ENCODE measurements around the gene UPK3A. TPM values are rescaled to one million over a fixed set of nuclear protein-coding genes. Genes with fewer than 3 reads are reported as not detected.

UPK3A gene
- total and polyA plus RNA-seq, 2 experiments from 2014 or later = 0.47 TPM; not detected in 1

GRCh38 chr22:45334528-45334927, 49.8 kb downstream of the UPK3A start:
- peaks cover 3% of the 10 kb centered on the region; the same call in 1 of the 2 replicates for H4K20me1 ChIP-seq (replicated peaks; ENCODE audit: insufficient read depth)
- H3K4me1 ChIP-seq (ENCODE audit: insufficient read depth) = no peaks in the 10 kb centered on the region
- H3K27ac ChIP-seq (ENCODE audit: low read depth) = 0 out of 2 replicates have a peak overlapping the region, but pooled peaks have one; percentile 26
- H3K4me3 ChIP-seq = no peak overlapping the region
- no peak overlapping the region for H2AFZ ChIP-seq
- H3K79me2 ChIP-seq (replicated peaks; ENCODE audit: insufficient read depth) = no peaks in the 10 kb centered on the region
- Mint-ChIP-seq H3K27ac (no peak overlapping the region), H3K4me3 (no peak overlapping the region), H3K4me1 (no peaks in the 10 kb centered on the region), H3K36me3 (ENCODE audit: low read depth) (peaks cover 28% of the 10 kb centered on the region), H3K27me3 (ENCODE audit: insufficient read depth, low read depth, poor library complexity) (peaks cover 3% of the 10 kb centered on the region), H3K9me3 (no peaks in the 10 kb centered on the region)
- H3F3A ChIP-seq (replicated peaks; ENCODE audit: low read depth) = no peaks in the 10 kb centered on the region
- H3K36me3 ChIP-seq (ENCODE audit: insufficient read depth) = peaks cover 16% of the 10 kb centered on the region
- TF ChIP-seq REST (IDR thresholded peaks at IDR 0.05; ENCODE audit: unreplicated experiment) (no peak), JUNB (IDR thresholded peaks at IDR 0.05; ENCODE audit: unreplicated experiment) (no peak), NANOG (IDR thresholded peaks at IDR 0.05; ENCODE audit: borderline replicate concordance) (no peak), CTCF (conservative IDR thresholded peaks at IDR 0.05; ENCODE audit: low read depth in 2 of 2) (no peak), ZNF114 (CRISPR knock-in tag; IDR thresholded peaks at IDR 0.05) (no peak), STAT1 (IDR thresholded peaks at IDR 0.05; ENCODE audit: unreplicated experiment) (no peak), EZH2 (IDR thresholded peaks at IDR 0.05; ENCODE audit: low read depth, unreplicated experiment) (no peak), ZNF331 (CRISPR knock-in tag; IDR thresholded peaks at IDR 0.05; ENCODE audit: low read depth) (no peak), POLR2AphosphoS5 (IDR thresholded peaks at IDR 0.05; ENCODE audit: low read depth) (no peak), EZH2phosphoT487 (IDR thresholded peaks at IDR 0.05; ENCODE audit: unreplicated experiment) (no peak)
- TF ChIP-seq, protein P1, sequence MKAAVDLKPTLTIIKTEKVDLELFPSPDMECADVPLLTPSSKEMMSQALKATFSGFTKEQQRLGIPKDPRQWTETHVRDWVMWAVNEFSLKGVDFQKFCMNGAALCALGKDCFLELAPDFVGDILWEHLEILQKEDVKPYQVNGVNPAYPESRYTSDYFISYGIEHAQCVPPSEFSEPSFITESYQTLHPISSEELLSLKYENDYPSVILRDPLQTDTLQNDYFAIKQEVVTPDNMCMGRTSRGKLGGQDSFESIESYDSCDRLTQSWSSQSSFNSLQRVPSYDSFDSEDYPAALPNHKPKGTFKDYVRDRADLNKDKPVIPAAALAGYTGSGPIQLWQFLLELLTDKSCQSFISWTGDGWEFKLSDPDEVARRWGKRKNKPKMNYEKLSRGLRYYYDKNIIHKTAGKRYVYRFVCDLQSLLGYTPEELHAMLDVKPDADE (IDR thresholded peaks at IDR 0.05) = no peak
- H3K9me2 ChIP-seq (ENCODE audit: insufficient read depth) = no peaks in the 10 kb centered on the region
- H3K27me3 ChIP-seq (ENCODE audit: insufficient read depth) = no peaks in the 10 kb centered on the region
- no peak overlapping the region for H3K4me2 ChIP-seq
- DNase-seq (ENCODE audit: low spot score) (no peak), ATAC-seq (no peak; the same call in 2 of the 3 replicates)

Measured in GM23338 (cell line).